Parathyroid adenoma (tissue), 2 donors: ENCODE results near the gene TMEM185B.

Experiments
- H2AFZ ChIP-seq: fragments of 300-600 bp; sonication (generic); one replicate; pipeline ENCODE4 v1.7.0; 2017; ENCODE audit warnings: antibody characterized with exemption, mild to moderate bottlenecking
- H3K27ac ChIP-seq: fragments of 300-600 bp; sonication (generic); one replicate; pipeline ENCODE4 v1.7.0; 2017
- H3K27me3 ChIP-seq: fragments of 300-600 bp; sonication (generic); one replicate; pipeline ENCODE4 v1.7.0; 2017; ENCODE audit warnings: low read length; ENCODE audit not compliant: control insufficient read depth, insufficient read depth
- H3K36me3 ChIP-seq: fragments of 300-600 bp; sonication (generic); one replicate; pipeline ENCODE4 v1.7.0; 2017; ENCODE audit warnings: low read length; ENCODE audit not compliant: control insufficient read depth, insufficient read depth
- H3K4me1 ChIP-seq: fragments of 300-600 bp; sonication (generic); one replicate; pipeline ENCODE4 v1.7.0; 2017; ENCODE audit warnings: control low read depth
- H3K4me2 ChIP-seq: fragments of 300-600 bp; sonication (generic); one replicate; pipeline ENCODE4 v1.7.0; 2017; ENCODE audit warnings: low read length
- H3K4me3 ChIP-seq: fragments of 300-600 bp; sonication (generic); one replicate; pipeline ENCODE4 v1.7.0; 2017; ENCODE audit warnings: low read depth, low read length
- H3K79me2 ChIP-seq: fragments of 300-600 bp; sonication (generic); one replicate; pipeline ENCODE4 v1.7.0; 2017; ENCODE audit warnings: control low read depth
- H3K9ac ChIP-seq: fragments of 300-600 bp; sonication (generic); one replicate; pipeline ENCODE4 v1.7.0; 2017; ENCODE audit warnings: mild to moderate bottlenecking
- H3K9me3 ChIP-seq: fragments of 300-600 bp; sonication (generic); one replicate; pipeline ENCODE4 v1.7.0; 2017; ENCODE audit warnings: low read length; ENCODE audit not compliant: control insufficient read depth
- TF ChIP-seq, protein P1 (sequence below): fragments of 300-600 bp; sonication (generic); IDR thresholded peaks from one replicate; pipeline ENCODE4 v1.7.0; 2017; ENCODE audit warnings: antibody characterized with exemption, mild to moderate bottlenecking
- donor health status: primary hyperparathyroidism.

Gene TMEM185B

DNA sequence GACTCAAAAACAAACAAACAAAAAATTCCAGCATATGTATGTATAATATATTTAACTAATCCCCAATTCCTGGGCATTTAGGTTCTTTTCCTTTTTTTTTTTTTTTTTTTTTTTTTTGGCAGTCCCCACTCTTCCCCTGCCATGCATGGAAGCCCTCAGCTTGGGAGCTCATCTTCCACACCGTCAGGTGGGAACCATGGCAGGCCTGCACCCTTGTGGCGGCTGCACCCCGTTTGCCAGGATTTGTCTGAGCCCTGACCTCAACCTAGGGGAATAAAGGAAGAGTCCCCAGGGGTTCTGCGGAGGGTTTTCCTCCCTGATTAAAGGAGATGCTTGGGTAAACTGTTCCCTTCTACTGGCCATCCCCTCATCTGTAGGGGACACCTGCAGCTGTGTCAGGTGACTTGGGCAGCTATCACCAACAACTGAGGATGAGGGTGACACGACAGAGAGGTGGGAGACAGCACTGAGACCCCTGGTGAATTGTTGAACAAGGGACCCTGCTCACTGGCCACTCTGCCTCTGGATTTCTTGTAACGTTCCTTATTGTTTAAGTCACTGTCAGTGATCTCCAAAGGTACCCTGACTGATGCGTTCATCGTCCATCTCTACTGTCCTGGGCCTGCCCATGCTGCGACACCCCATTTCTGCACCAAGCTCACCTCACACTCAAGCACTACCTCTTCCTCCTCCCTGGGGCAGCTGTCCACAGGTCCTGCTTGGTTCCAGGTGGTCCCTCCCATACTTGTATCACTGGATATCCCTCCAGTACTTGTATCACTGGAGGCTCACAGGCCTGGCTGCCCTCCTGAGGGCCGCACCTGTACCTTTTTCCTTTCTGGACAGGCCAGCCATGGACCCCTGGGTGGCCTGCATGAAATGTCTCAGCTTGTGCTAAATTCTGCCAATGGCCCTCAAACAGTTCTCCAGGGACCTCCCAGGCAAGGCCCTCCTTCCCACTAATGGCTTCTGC is 14.5 kb downstream of the TMEM185B start:
- no peak overlapping the region for H3K4me2 ChIP-seq
- H2AFZ ChIP-seq: no peak overlapping the region
- H3K27ac ChIP-seq: no peak overlapping the region
- TF ChIP-seq, protein P1, sequence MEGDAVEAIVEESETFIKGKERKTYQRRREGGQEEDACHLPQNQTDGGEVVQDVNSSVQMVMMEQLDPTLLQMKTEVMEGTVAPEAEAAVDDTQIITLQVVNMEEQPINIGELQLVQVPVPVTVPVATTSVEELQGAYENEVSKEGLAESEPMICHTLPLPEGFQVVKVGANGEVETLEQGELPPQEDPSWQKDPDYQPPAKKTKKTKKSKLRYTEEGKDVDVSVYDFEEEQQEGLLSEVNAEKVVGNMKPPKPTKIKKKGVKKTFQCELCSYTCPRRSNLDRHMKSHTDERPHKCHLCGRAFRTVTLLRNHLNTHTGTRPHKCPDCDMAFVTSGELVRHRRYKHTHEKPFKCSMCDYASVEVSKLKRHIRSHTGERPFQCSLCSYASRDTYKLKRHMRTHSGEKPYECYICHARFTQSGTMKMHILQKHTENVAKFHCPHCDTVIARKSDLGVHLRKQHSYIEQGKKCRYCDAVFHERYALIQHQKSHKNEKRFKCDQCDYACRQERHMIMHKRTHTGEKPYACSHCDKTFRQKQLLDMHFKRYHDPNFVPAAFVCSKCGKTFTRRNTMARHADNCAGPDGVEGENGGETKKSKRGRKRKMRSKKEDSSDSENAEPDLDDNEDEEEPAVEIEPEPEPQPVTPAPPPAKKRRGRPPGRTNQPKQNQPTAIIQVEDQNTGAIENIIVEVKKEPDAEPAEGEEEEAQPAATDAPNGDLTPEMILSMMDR: no peak
- no peaks in the 10 kb centered on the region for H3K36me3 ChIP-seq
- no peaks in the 10 kb centered on the region for H3K9me3 ChIP-seq
- no peak overlapping the region for H3K4me3 ChIP-seq
- no peaks in the 10 kb centered on the region for H3K79me2 ChIP-seq
- peaks cover 5% of the 10 kb centered on the region for H3K4me1 ChIP-seq
- no peak overlapping the region for H3K9ac ChIP-seq
- no peaks in the 10 kb centered on the region for H3K27me3 ChIP-seq

DNA sequence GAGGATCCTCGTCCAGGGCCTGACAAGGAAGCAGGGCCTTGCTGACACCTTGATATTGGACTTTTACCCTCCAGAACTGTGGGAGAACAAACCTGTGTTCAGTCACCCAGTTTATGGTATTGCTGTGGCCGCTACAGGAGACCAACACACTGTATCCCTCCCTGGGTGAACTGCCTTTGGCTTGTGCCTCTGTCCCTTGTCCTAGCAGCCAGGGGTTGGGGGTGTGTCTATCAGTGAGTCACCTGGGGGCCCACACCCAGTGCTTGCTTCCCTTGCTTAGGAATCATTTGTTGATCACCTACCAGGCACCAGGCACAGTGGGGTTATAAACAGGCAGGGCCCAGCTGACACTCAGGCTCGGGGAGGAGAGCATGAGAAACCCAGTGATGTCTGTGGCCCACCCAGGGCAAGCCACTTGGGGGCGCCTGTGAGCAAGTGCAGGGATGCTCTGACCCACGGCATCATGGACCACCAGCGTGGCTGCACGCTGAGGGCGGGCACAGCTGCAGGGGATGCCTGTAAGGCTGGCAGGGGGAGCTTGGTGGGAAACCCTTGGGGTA is 17.1 kb downstream of the TMEM185B start:
- no peaks in the 10 kb centered on the region for H3K36me3 ChIP-seq
- no peak overlapping the region for H3K4me2 ChIP-seq
- no peak overlapping the region for H3K9ac ChIP-seq
- H3K27ac ChIP-seq: no peak overlapping the region
- no peaks in the 10 kb centered on the region for H3K27me3 ChIP-seq
- H3K4me1 ChIP-seq: peaks cover 11% of the 10 kb centered on the region
- H3K4me3 ChIP-seq: no peak overlapping the region
- no peaks in the 10 kb centered on the region for H3K79me2 ChIP-seq
- TF ChIP-seq, protein P1: peak; percentile 22
- H3K9me3 ChIP-seq: no peaks in the 10 kb centered on the region
- no peak overlapping the region for H2AFZ ChIP-seq

DNA sequence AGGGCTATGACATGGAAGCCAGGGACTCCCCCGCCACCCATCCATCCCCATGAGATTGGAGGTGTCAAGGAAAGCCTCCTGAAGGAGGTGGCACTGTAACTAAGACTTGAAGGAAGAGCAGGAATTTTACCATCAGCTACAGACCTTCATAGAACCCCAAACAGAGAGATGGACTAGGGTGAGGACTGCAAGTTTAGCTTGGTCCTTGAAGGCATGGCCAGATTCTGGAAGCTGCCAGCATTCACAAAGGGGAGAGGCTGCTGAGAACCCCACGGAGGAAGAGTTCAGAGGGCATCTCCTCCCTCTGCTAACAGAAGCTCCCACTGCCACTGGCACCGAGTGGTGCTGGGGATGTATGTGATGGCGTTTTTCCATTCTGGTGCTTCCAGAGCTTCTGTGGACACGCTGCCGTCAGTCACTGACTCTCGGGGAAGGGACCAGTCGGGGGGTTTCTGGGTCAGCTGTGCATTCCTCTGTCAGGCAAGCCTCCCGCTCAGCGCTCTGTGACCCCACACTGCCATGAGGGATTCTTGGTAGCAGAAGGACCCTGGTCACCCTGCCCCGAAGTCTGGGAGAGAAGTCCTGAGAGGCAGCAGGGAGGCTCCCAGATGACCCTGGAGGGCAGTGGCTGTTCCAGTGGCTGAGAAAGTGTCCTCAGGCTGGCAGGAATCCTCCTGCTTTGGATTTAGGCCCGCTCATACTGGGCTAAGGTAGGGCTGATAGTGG is 18.1 kb downstream of the TMEM185B start:
- Histone ChIP-seq H3K36me3 (no peaks in the 10 kb centered on the region), H3K9ac (no peak overlapping the region), H3K9me3 (no peaks in the 10 kb centered on the region), H3K4me3 (no peak overlapping the region), H3K4me2 (no peak overlapping the region), H3K79me2 (no peaks in the 10 kb centered on the region), H3K4me1 (peaks cover 11% of the 10 kb centered on the region), H3K27ac (no peak overlapping the region), H2AFZ (no peak overlapping the region), H3K27me3 (no peaks in the 10 kb centered on the region)
- TF ChIP-seq, protein P1: no peak

DNA sequence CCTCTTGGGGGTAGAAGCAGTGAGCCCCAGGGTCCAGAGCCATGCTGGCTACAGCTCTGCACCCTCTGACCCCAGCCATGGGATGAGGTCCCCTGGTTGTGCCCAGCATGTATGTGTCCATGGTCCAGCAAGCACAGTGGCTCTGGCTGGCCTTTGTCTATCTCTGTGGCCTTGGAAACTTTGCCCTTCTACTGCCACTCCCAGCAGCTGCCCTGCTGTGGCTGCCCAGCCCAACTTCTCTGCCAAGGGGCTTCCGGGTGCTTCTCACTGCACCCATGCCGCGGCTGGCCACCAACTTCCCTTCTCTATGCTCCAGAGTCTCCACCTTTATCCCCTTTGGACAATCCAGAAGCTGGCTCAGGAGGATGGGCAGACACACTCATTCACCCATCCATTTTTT is 18.8 kb downstream of the TMEM185B start:
- TF ChIP-seq, protein P1: no peak
- no peaks in the 10 kb centered on the region for H3K9me3 ChIP-seq
- no peak overlapping the region for H2AFZ ChIP-seq
- H3K4me2 ChIP-seq: no peak overlapping the region
- H3K4me1 ChIP-seq: peaks cover 11% of the 10 kb centered on the region
- no peaks in the 10 kb centered on the region for H3K27me3 ChIP-seq
- H3K27ac ChIP-seq: no peak overlapping the region
- H3K79me2 ChIP-seq: no peaks in the 10 kb centered on the region
- H3K9ac ChIP-seq: no peak overlapping the region
- H3K4me3 ChIP-seq: no peak overlapping the region
- no peaks in the 10 kb centered on the region for H3K36me3 ChIP-seq
